OCI-LY1 (cell line): ENCODE data around the gene TMEM131.

Source experiments
- EZH2 ChIP-seq: fragments of 200-600 bp; sonication (generic), shearing (Covaris generic); IDR thresholded peaks from 2 replicates; pipeline ENCODE4 v1.8.0; 2017; ENCODE audit warnings: borderline replicate concordance, mixed run types, mild to moderate bottlenecking, antibody characterized with exemption, low read length, moderate library complexity, mixed read lengths
- TF ChIP-seq, protein P1 (sequence below): fragments of 200-600 bp; sonication (generic), shearing (Covaris generic); IDR thresholded peaks from 2 replicates; pipeline ENCODE4 v1.5.1; 2017; ENCODE audit warnings: mild to moderate bottlenecking, antibody characterized with exemption, low read length, moderate library complexity, mixed read lengths

DNA sequence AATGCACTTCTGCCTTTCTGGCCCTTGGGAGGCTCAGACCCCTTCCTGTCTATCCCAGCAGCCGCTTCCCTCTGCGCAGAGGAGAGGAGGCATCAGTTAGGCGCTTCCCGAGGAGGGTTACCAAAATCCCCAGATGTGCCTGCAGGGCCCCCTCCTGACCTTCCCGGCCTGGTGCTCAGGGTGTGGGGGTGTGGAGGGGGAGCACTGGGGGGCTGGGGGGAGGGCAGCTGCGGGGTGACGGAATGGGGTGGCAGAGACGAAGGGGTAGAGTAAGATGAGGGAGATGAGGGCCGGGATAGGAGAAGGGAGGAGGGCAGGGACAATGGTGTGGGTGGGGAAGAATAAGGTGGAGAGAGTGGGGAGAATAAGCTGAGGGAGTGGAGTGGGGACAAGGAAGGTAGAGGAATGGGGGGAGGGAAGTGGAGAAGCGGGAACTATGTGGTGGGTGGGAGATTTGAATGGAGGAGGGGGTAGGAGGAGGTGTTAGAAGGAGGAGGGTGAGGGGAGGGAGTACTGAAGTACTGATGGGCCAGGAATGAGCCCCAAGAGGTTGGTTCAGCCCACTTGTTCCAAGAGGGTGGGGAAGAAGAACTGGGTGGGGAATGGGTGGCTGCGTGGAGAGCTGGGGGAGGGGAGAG, 288.9 kb downstream of the TMEM131 start:
- TF ChIP-seq, protein P1, sequence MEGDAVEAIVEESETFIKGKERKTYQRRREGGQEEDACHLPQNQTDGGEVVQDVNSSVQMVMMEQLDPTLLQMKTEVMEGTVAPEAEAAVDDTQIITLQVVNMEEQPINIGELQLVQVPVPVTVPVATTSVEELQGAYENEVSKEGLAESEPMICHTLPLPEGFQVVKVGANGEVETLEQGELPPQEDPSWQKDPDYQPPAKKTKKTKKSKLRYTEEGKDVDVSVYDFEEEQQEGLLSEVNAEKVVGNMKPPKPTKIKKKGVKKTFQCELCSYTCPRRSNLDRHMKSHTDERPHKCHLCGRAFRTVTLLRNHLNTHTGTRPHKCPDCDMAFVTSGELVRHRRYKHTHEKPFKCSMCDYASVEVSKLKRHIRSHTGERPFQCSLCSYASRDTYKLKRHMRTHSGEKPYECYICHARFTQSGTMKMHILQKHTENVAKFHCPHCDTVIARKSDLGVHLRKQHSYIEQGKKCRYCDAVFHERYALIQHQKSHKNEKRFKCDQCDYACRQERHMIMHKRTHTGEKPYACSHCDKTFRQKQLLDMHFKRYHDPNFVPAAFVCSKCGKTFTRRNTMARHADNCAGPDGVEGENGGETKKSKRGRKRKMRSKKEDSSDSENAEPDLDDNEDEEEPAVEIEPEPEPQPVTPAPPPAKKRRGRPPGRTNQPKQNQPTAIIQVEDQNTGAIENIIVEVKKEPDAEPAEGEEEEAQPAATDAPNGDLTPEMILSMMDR: no peak
- no peak for TF ChIP-seq EZH2
